Stimulated activated CD8-positive, alpha-beta memory T cell treated with anti-CD3 and anti-CD28 coated beads, Interleukin-12 subunit alpha, Interleukin-12 subunit beta, amount 100 ng/mL, for 4 hours (primary cell): ENCODE data around the gene NRG2.

Experiments used
- DNase-seq: peaks from one replicate; pipeline ENCODE4 v3.0.0-alpha.2; 2020; ENCODE audit warnings: low read depth

The NRG2 gene

GRCh38 chr5:140041099-140041491 is 2.0 kb downstream of the NRG2 start:
- DNase-seq = no peak

- no peak for DNase-seq
These were observed 2.7 kb downstream of the NRG2 start for GRCh38 chr5:140040358-140040757.

- no peak for DNase-seq
These were observed 3.5 kb downstream of the NRG2 start for GRCh38 chr5:140039561-140039960.

GRCh38 chr5:140038373-140038957 is 4.6 kb downstream of the NRG2 start:
- DNase-seq = no peak

GRCh38 chr5:140037012-140037411 is 6.1 kb downstream of the NRG2 start:
- DNase-seq = no peak

- DNase-seq = no peak
These were observed 7.2 kb downstream of the NRG2 start for GRCh38 chr5:140035881-140036280.

GRCh38 chr5:140033037-140033760 is 9.9 kb downstream of the NRG2 start:
- DNase-seq = no peak

GRCh38 chr5:140032296-140032695 is 10.8 kb downstream of the NRG2 start:
- DNase-seq = no peak

GRCh38 chr5:140027807-140028206 is 15.3 kb downstream of the NRG2 start:
- no peak for DNase-seq

- no peak for DNase-seq
These were observed 17.4 kb downstream of the NRG2 start for GRCh38 chr5:140025736-140026135.

GRCh38 chr5:140024928-140025327 is 18.2 kb downstream of the NRG2 start:
- no peak for DNase-seq

- no peak for DNase-seq
These were observed 19.4 kb downstream of the NRG2 start for GRCh38 chr5:140023611-140024191.

- no peak for DNase-seq
These were observed 22.4 kb downstream of the NRG2 start for GRCh38 chr5:140020601-140021177.

- DNase-seq = no peak
These were observed 24.0 kb downstream of the NRG2 start for GRCh38 chr5:140018920-140019644.

GRCh38 chr5:140018517-140018916 is 24.6 kb downstream of the NRG2 start:
- DNase-seq = no peak

- no peak for DNase-seq
These were observed 25.0 kb downstream of the NRG2 start for GRCh38 chr5:140018096-140018481.

- no peak for DNase-seq
These were observed 25.6 kb downstream of the NRG2 start for GRCh38 chr5:140017397-140018095.

- no peak for DNase-seq
These were observed 27.4 kb downstream of the NRG2 start for GRCh38 chr5:140015706-140016105.

- DNase-seq = no peak
These were observed 28.3 kb downstream of the NRG2 start for GRCh38 chr5:140014751-140015150.

GRCh38 chr5:140013536-140013935 is 29.6 kb downstream of the NRG2 start:
- DNase-seq = no peak

- no peak for DNase-seq
These were observed 30.7 kb downstream of the NRG2 start for GRCh38 chr5:140012443-140012842.

- DNase-seq = no peak
These were observed 31.7 kb downstream of the NRG2 start for GRCh38 chr5:140011297-140011802.
